G401.6 (cell line): ENCODE results near the gene MRPL23.

Experiments
- FAIRE-seq: peaks from 2 replicates; lab custom pipeline; 2012; peaks lifted over from hg19 to GRCh38; lab: Jason Lieb, UNC

Gene MRPL23

DNA sequence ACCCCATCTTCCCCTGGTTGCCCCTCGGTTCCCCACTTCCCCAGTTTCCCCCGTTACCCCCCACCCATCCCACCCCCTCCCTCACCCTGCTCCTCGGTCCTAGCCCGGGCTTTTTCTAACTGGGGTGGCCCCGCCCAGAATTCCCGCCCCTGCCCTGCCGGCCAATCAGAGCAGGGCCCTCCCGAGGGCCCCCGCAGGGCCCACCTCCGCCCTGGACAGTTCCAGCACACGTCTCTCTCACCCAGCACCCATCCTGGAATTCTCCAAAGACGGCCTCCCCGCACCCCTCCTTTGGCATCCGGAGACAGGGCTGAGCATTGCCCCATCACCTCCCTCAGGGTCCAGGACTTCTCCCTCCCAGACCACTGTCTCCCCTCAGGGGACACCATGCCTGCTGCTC lies 50.6 kb downstream of the MRPL23 start, which contains the start of gene H19:
H19 (minus strand) TSS at position 88 of the 400 bp plus-strand sequence.
- FAIRE-seq = no peak

DNA sequence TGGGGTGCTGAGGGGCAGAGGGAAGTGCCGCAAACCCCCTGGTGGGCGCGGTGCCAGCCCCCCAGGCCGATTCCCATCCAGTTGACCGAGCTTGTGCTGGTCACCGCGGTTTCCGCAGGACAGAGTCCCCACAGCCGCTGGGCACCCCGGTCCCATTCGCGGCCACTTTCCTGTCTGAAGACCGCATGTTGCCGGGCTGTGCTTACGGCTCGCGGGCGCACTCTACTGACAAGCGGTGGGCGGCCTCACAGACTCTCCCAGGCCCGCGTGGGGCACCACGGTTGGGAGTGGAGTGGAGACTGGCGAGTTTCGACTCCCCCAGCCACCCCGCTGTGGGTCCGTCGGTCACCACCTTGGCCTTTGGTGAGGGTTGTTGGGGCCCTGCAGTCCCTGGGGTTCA lies 51.2 kb downstream of the MRPL23 start:
- no peak for FAIRE-seq

DNA sequence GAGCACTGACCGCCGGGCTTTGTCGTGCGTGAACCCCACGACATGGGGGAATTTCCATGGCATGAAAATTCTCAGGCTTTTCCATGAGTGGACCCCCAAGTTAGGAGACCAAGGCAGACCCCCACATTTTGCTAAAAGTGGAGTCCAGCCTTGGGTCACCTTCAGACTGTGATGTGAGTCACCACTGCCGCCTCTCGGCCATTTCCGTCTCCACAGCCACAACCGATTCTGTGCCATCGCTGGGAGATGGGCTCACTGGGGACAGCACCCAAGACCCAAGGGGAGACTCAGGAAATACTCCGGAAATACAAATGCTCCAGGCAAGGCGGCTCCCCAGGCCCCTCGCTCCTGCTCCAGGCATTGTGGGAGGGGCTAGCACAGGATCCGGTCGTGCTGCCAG lies 51.7 kb downstream of the MRPL23 start:
- no peak for FAIRE-seq

DNA sequence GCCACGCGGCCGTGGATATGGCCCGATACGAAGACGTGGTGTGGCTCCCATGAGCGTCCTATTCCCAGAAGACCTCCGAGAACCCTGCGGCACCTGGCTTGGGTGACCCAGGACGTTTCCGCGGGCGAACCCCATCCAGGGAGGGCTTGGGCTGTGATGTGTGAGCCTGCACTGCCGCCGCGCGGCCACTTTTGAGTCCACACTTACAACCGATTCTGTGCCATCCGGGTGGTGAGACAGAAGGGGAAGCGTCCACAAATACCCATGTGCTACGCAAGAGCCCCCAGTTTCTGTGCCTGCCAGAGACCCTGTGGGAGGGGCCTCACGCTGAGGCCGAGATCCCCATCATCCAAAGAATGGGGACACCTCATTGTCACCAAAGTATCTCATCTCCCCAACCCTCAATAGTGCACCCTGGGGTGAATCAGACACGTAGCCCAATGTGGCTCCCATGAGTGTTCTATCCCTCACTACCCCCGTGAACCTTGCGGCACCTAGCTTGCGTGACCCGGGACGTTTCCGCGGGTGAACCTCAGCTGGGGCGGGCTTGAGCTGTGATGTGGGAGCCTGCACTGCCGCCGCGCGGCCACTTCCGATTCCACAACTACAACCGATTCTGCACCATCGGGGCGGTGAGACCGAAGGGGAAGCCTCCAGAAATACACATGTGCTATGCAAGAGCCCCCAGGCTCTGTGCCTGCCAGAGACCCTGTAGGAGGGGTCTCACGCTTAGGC lies 55.1 kb downstream of the MRPL23 start:
- FAIRE-seq = no peak

DNA sequence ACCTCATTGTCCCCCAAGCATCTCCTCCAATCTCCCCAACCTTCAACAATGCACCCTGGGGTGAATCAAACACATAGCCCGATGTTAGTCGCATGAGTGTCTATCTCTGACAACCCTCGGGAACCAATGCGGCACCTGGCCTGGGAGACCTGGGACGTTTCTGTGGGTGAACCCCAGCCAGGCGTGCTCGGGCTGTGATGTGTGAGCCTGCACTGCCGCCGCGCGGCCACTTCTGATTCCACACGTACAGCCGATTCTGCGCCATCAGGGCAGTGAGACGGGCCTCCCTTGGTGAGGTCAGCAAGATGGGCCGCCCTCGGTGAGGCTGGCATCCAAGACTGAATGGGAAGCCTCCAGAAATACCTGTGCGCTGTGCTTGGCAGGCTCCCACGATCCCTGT lies 55.7 kb downstream of the MRPL23 start:
- FAIRE-seq = no peak

DNA sequence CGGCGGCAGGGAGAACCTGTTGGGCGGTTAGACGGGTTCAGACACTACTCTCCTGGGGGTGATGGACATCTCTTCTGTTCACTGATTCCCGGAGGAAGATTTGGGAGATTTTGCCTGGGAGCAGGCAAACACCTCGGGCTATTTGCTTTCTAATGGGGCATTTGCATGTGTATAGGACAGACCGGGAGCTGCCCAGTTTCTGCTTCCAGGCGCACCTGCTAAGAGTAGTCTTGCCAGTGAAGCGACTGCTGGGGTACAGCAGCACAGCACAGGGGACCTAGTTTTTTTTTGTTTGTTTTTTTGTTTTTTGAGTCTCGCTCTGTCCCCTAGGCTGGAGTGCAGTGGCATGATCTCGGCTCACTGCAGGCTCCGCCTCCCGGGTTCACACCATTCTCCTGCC lies 57.3 kb downstream of the MRPL23 start:
- FAIRE-seq = no peak
